Stimulated activated CD4-positive, alpha-beta T cell treated with anti-CD3 and anti-CD28 coated beads, Interleukin-2, amount 100 ng/mL, for 48 hours (primary cell): Measurements from ENCODE around the gene CLIP3.

Experiments used
- DNase-seq, 2 donors: peaks; one replicate each; pipeline ENCODE4 v3.0.0-alpha.2; 2020

CLIP3 gene

GRCh38 chr19:35977446-35978222, 55.0 kb downstream of the CLIP3 start:
- peak; percentile 10 to 22 for DNase-seq

- DNase-seq = no peak
These were observed 57.0 kb downstream of the CLIP3 start for GRCh38 chr19:35975608-35976214.

GRCh38 chr19:35973487-35973886, 59.2 kb downstream of the CLIP3 start:
- DNase-seq = no peak

GRCh38 chr19:35966771-35967170, 65.9 kb downstream of the CLIP3 start:
- no peak for DNase-seq
